ENCODE results near the gene CLNK.

The CLNK gene

DNA sequence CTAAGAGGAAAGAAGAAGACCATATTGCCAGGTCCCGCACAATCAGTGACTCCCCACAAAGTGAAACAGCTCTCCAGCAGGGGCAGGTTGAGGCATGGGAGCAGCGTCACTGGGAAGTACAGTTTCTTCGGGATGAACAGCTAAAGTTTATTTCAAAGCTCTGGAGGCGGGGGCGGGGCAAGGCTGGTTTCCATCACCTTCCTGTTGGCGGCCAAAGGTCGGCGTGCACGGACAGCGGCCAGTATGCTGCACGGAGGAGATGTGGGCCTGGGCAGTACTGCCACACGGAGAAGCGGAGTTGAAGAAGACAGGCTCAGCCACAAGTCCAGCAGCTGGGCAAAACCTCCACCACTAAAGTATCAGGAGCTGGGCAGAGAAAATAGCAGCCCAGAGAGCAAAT is 226.4 kb downstream of the CLNK start:
- DNase-seq (ENCODE audit: low read depth in 2 of 2): no peak

DNA sequence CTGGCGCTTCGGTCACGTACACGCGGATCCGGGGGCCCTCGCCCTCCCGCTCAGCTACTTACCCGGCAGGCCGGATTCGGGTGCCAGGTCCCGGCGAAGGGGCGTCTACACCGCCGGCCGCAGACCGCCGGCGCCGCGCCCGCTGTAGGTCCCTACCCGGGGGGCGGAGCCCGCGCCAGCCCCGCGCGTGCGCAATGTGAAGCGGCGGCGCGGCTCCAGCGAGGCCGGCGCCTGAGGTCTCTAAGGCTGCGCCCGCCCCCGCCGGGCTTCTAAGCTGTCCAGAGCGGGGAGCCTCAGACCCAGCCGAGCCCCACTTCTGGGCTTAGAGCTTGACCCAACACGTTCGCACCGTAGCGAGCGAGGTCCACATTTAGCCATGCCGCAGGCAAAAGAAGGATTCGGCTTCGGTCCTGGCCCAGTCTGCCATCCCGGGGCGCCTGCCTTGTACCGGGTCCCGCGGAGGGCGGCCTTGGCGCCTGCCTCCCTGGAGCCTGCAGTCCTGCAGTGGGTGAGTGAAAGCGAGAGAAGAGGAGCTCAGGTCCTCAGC is 227.2 kb downstream of the CLNK start, which contains the start of gene ZNF518B:
ZNF518B (minus strand) TSS at position 172 of the 547 bp plus-strand sequence. CDS start 11,098 bp downstream, outside the sequence.
- peak; percentile 61 to 71 for DNase-seq (ENCODE audit: low read depth in 2 of 2)

DNA sequence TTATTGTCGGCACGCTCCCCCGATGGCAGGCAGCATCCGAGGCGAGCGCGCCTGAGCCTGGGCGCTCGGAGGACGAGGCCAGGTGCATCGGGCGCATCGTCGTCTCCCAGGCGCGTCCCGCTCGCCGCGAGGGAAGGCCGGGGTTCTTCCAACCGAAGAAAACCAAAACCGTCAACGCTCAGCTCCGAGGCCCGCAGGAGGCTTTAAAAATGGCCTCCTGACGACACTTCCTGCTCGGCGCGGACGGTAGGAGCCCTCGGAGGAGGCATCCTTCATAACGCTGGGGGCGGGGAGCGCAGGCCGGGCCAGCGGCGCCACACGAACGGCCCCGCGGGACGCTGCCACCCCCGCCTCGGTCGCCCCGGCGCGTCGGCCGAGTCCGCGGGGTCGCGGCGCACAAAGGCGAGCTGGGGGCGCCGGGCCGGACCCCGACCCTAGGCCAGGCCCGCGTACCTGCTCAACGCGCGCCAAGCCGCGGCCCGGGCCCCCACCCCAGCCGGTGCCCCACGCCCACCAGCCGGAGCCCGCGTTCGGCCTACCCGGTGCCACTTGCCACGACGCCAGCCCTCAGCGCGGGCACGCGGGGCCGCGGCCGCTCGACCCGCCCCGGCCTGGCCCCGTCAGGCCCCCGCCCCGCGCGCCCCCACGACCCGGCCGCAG is 227.8 kb downstream of the CLNK start:
- peak; percentile 32 to 40 for DNase-seq (ENCODE audit: low read depth in 2 of 2)

DNA sequence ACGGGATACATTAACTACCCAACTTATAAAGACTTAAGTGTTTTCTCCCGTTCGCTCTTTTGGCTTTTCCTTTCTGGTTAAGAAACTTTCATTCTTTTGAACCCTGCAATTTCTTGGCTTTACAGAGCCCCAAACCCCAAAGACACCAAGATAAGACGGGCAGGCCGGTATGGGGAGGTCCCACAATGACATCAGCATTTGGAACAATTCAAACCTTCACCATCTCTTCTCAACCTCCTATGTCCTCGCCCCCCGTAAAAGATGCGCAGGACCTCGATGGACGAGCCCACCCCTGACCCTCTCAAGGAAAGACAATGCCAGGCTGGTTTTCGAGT is 228.3 kb downstream of the CLNK start:
- no peak for DNase-seq (ENCODE audit: low read depth in 2 of 2)

DNA sequence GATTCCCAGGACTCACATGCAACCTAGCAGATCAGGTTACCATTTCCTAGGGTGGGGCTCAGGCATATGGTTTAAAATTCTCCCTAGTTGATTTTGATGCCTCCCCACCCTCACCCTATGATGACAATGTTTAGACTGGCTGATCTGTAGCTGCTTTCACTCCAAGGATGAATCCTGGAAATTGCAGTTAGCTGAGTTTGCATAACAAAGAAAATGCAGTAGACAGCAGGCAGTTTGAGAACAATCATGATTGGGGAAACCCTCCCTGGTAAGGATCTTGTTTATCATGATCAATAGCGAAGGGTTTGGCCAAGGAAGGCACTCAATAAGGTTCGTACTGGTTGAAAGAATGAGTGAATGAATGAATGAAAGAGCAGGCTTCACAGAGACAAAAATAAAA is 229.4 kb downstream of the CLNK start:
- DNase-seq (ENCODE audit: low read depth in 2 of 2): no peak

DNA sequence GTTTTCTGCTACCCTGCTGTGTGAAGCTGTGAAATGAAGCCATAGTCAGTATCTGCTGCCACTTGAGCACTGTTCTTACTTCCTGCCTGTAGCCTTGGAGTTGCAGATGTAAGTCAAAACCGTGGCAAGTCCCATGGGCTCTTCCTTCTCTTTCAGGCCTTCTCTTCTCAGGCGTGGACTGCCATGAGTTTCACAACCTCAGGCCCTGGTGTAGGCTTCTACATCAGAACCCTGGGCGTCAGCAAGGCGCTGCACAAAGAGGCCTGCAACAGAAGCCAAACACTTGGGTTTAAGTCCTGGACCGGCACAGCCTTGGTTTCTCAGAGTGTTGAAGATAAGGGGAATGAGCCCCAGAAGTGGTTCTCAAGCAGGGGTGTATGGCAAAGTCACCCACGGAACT is 229.8 kb downstream of the CLNK start:
- no peak for DNase-seq (ENCODE audit: low read depth in 2 of 2)

DNA sequence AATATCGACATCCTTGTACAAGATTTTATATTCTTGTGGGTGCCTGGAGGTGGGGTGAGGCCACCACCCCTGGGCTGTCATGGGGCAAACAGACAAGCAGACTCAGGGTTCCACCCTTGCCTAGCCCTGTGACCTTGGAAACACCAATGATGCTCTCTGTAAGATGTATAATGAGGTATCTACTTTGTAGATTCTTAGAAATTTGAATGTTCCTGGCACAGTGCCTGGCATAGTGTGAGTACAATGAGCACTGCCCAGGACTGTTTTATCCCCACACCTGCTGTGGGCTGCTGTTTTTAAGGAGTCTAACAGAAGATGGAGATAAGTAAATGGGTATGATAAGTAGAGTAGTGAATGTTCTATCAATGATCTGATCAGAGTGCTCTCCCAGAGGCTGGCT is 230.4 kb downstream of the CLNK start:
- no peak for DNase-seq (ENCODE audit: low read depth in 2 of 2)

DNA sequence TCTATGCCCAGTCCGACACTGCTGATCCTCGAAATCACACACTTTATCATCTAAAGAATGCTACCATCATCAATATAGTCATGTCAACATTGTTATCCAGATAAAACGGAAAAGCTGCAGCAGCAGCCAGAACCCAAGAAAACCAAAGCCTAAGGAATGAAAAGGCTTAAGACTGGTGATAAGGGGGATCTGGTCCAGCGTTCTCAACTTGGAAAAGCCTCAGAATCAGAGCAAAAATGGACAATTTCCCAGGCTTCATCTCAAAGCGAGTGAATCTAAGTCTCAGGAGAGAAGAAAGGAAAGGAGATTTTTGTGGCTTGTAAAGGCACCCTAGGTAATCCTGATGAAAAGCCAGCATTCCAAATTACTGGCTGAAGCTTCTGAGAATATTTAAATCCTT is 235.6 kb downstream of the CLNK start:
- DNase-seq (ENCODE audit: low read depth in 2 of 2): no peak

DNA sequence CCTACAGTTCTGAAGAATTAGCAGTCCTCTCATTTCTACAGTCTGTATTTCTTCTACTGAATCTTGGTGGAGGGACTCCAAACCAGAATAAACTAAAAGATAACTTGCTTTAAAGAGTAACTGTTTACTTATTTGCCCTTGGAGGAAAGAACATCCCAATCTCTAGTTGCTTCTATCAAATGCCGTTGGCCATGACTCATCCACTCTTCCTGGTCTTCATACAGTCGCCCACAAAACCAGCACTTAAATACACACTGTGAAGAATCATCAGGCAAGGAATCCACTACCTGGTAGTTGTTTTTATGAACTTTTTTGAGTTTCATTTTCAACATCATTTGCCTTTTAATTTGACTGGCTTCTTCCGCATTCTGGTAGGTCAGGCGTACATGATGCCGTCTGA is 241.6 kb downstream of the CLNK start:
- DNase-seq (ENCODE audit: low read depth in 2 of 2): no peak

DNA sequence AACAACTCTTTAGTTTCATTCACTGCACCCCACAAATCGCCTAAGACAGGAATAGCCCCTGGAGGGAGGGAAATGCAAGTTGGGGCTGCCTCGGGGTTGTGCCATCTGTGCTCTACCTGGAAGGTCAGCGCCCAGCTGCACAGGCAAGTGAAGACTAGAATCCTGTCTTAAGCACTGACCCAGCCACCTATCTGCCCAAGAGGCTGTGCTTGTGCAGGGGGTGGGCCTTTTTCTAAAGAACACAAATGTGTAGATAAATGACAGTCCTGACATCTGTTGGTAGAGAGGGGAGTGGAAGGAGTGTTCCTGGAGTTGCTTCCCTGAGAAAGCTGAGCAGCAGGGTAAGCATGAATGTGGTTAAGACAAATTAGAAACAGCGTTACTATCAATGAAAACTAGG is 243.1 kb downstream of the CLNK start:
- no peak for DNase-seq (ENCODE audit: low read depth in 2 of 2)

DNA sequence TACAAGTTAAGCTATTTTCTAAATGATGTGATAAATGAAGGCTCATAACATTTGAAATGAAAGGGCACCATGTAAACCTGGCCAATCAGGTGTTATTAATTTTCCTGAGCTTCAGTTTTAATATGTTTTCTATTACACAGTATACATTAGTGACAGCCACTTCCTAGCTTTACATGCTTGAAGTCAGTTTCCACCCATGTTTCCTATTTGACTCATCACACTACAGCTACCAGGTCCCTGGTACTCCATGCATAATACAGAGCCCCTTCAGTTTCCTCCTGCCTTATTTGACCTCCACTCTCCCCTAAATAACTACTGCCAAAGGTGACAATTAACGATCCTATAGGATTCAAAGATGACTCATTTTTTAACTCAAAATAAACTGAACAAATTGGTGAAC is 245.6 kb downstream of the CLNK start:
- DNase-seq (ENCODE audit: low read depth in 2 of 2): no peak

DNA sequence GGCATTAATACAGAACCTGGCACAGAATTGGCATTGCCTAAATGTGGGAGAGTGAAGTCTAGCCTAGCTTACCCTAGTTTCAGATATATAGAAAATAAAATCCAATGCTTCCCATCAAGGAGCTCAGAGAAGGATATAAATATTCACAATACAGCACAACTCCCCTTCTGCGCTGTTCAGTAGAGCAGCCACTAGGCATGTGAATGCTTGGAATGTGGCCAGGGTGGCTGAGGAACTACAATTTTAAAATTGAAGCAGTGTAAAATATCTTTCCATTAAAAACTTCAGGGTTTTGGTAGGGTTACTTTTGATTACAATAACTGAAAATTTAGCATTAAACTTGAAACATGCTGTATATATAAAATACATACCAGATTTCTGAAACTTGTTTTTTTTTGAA is 246.8 kb downstream of the CLNK start:
- DNase-seq (ENCODE audit: low read depth in 2 of 2): no peak
